ENCODE results near the gene TARP.
"Not testable (repeated sequence)": the region's sequence is repeated elsewhere in the genome, so short reads cannot be mapped to it uniquely, and the experiment has no call there.

TARP gene

GRCh38 chr7:38265958-38266357 is 7.5 kb downstream of the TARP start:
- not testable (repeated sequence) for H3K79me2 ChIP-seq (ENCODE audit: control insufficient read depth, insufficient read depth, low read length, poor library complexity); H2AFZ ChIP-seq (ENCODE audit: insufficient read depth, low read length, poor library complexity); H3K27ac ChIP-seq (ENCODE audit: low read depth, low read length); H4K91ac ChIP-seq (ENCODE audit: low read depth, low read length); H3K79me1 ChIP-seq (ENCODE audit: low read length); H3K36me3 ChIP-seq (ENCODE audit: control insufficient read depth in 1 of 2, insufficient read depth in 2 of 2, low read length in 2 of 2); H2AK5ac ChIP-seq (ENCODE audit: low read length); H2BK5ac ChIP-seq (ENCODE audit: low read depth, low read length, poor library complexity); H3K9me3 ChIP-seq (ENCODE audit: insufficient read depth, low read depth, low read length); H3K4me3 ChIP-seq (ENCODE audit: low read depth, low read length); H2BK12ac ChIP-seq (ENCODE audit: low read length); DNase-seq; H3K18ac ChIP-seq (ENCODE audit: low read length); H3K23ac ChIP-seq (ENCODE audit: low read length); H4K12ac ChIP-seq (ENCODE audit: low read depth, low read length); H2BK120ac ChIP-seq (ENCODE audit: insufficient read depth, low read length, poor library complexity); H3K4me2 ChIP-seq (ENCODE audit: low read length); H3K14ac ChIP-seq (ENCODE audit: low read length); H3K4me1 ChIP-seq (ENCODE audit: control insufficient read depth in 1 of 2, insufficient read depth in 2 of 2, low read length in 2 of 2); H3K27me3 ChIP-seq (ENCODE audit: insufficient read depth, low read length); H3K9ac ChIP-seq (ENCODE audit: low read length); H4K8ac ChIP-seq (ENCODE audit: low read depth, low read length); H3K4ac ChIP-seq (ENCODE audit: low read depth, low read length)
- 100% methylated on average over 1 of the region's 3 CpGs for WGBS (ENCODE audit: extremely low coverage, insufficient coverage, insufficient read length)

- not testable (repeated sequence) for H3K27ac ChIP-seq (ENCODE audit: low read depth, low read length); H3K4ac ChIP-seq (ENCODE audit: low read depth, low read length); H2AK5ac ChIP-seq (ENCODE audit: low read length)
Measured at GRCh38 chr7:38264602-38265001, 8.8 kb downstream of the TARP start.

GRCh38 chr7:38263274-38263673 is 10.2 kb downstream of the TARP start:
- H3K4ac ChIP-seq (ENCODE audit: low read depth, low read length) = not testable (repeated sequence)

More at GRCh38 chr7:38264602-38265001, 8.8 kb downstream of the TARP start:
- no CpG with 5 or more reads among the region's 1 CpG for WGBS (ENCODE audit: extremely low coverage, insufficient coverage, insufficient read length)
- H3K23ac ChIP-seq (ENCODE audit: low read length); DNase-seq; H2BK5ac ChIP-seq (ENCODE audit: low read depth, low read length, poor library complexity); H3K18ac ChIP-seq (ENCODE audit: low read length); H3K9me3 ChIP-seq (ENCODE audit: insufficient read depth, low read depth, low read length); H3K36me3 ChIP-seq (ENCODE audit: control insufficient read depth in 1 of 2, insufficient read depth in 2 of 2, low read length in 2 of 2); H4K8ac ChIP-seq (ENCODE audit: low read depth, low read length); H2BK120ac ChIP-seq (ENCODE audit: insufficient read depth, low read length, poor library complexity); H3K4me3 ChIP-seq (ENCODE audit: low read depth, low read length); H4K12ac ChIP-seq (ENCODE audit: low read depth, low read length); H3K79me2 ChIP-seq (ENCODE audit: control insufficient read depth, insufficient read depth, low read length, poor library complexity); H2AFZ ChIP-seq (ENCODE audit: insufficient read depth, low read length, poor library complexity); H3K79me1 ChIP-seq (ENCODE audit: low read length); H3K27me3 ChIP-seq (ENCODE audit: insufficient read depth, low read length); H3K4me2 ChIP-seq (ENCODE audit: low read length); H3K14ac ChIP-seq (ENCODE audit: low read length); H3K4me1 ChIP-seq (ENCODE audit: control insufficient read depth in 1 of 2, insufficient read depth in 2 of 2, low read length in 2 of 2); H3K9ac ChIP-seq (ENCODE audit: low read length); H4K91ac ChIP-seq (ENCODE audit: low read depth, low read length); H2BK12ac ChIP-seq (ENCODE audit: low read length): not testable (repeated sequence)

GRCh38 chr7:38262545-38262944 is 10.9 kb downstream of the TARP start:
- H4K12ac ChIP-seq (ENCODE audit: low read depth, low read length) = no peak overlapping the region

More at GRCh38 chr7:38263274-38263673, 10.2 kb downstream of the TARP start:
- not testable (repeated sequence) for H3K79me1 ChIP-seq (ENCODE audit: low read length); H3K23ac ChIP-seq (ENCODE audit: low read length); H3K9me3 ChIP-seq (ENCODE audit: insufficient read depth, low read depth, low read length); H3K4me1 ChIP-seq (ENCODE audit: control insufficient read depth in 1 of 2, insufficient read depth in 2 of 2, low read length in 2 of 2); H2AFZ ChIP-seq (ENCODE audit: insufficient read depth, low read length, poor library complexity); DNase-seq; H3K9ac ChIP-seq (ENCODE audit: low read length); H3K36me3 ChIP-seq (ENCODE audit: control insufficient read depth in 1 of 2, insufficient read depth in 2 of 2, low read length in 2 of 2); H3K4me2 ChIP-seq (ENCODE audit: low read length); H3K27ac ChIP-seq (ENCODE audit: low read depth, low read length); H3K4me3 ChIP-seq (ENCODE audit: low read depth, low read length); H2BK5ac ChIP-seq (ENCODE audit: low read depth, low read length, poor library complexity); H3K27me3 ChIP-seq (ENCODE audit: insufficient read depth, low read length); H3K14ac ChIP-seq (ENCODE audit: low read length); H4K12ac ChIP-seq (ENCODE audit: low read depth, low read length); H4K8ac ChIP-seq (ENCODE audit: low read depth, low read length); H4K91ac ChIP-seq (ENCODE audit: low read depth, low read length); H2AK5ac ChIP-seq (ENCODE audit: low read length); H2BK120ac ChIP-seq (ENCODE audit: insufficient read depth, low read length, poor library complexity); H3K79me2 ChIP-seq (ENCODE audit: control insufficient read depth, insufficient read depth, low read length, poor library complexity); H3K18ac ChIP-seq (ENCODE audit: low read length); H2BK12ac ChIP-seq (ENCODE audit: low read length)
- no CpG with 5 or more reads among the region's 1 CpG for WGBS (ENCODE audit: extremely low coverage, insufficient coverage, insufficient read length)

More at GRCh38 chr7:38262545-38262944, 10.9 kb downstream of the TARP start:
- H3K14ac ChIP-seq (ENCODE audit: low read length) = no peak overlapping the region
- no peaks in the 10 kb centered on the region for H3K27me3 ChIP-seq (ENCODE audit: insufficient read depth, low read length)
- no peak overlapping the region for H3K9ac ChIP-seq (ENCODE audit: low read length)
- no peak overlapping the region for H4K91ac ChIP-seq (ENCODE audit: low read depth, low read length)
- no peak overlapping the region for H2BK120ac ChIP-seq (ENCODE audit: insufficient read depth, low read length, poor library complexity)
- no peak overlapping the region for H3K18ac ChIP-seq (ENCODE audit: low read length)
- DNase-seq = no peak
- no peak overlapping the region for H3K27ac ChIP-seq (ENCODE audit: low read depth, low read length)
- H3K79me2 ChIP-seq (ENCODE audit: control insufficient read depth, insufficient read depth, low read length, poor library complexity) = no peaks in the 10 kb centered on the region
- no peak overlapping the region for H2BK5ac ChIP-seq (ENCODE audit: low read depth, low read length, poor library complexity)
- no peak overlapping the region for H2BK12ac ChIP-seq (ENCODE audit: low read length)
- no peaks in the 10 kb centered on the region for H3K36me3 ChIP-seq (ENCODE audit: control insufficient read depth in 1 of 2, insufficient read depth in 2 of 2, low read length in 2 of 2)
- no peaks in the 10 kb centered on the region for H3K9me3 ChIP-seq (ENCODE audit: insufficient read depth, low read depth, low read length)
- H2AFZ ChIP-seq (ENCODE audit: insufficient read depth, low read length, poor library complexity) = no peak overlapping the region
- H3K79me1 ChIP-seq (ENCODE audit: low read length) = no peaks in the 10 kb centered on the region
- no peak overlapping the region for H3K4ac ChIP-seq (ENCODE audit: low read depth, low read length)
- no peaks in the 10 kb centered on the region for H3K4me1 ChIP-seq (ENCODE audit: control insufficient read depth in 1 of 2, insufficient read depth in 2 of 2, low read length in 2 of 2)
- H3K23ac ChIP-seq (ENCODE audit: low read length) = no peak overlapping the region
- no peak overlapping the region for H2AK5ac ChIP-seq (ENCODE audit: low read length)
- no peak overlapping the region for H3K4me3 ChIP-seq (ENCODE audit: low read depth, low read length)
- H3K4me2 ChIP-seq (ENCODE audit: low read length) = no peak overlapping the region
- WGBS (ENCODE audit: extremely low coverage, insufficient coverage, insufficient read length) = no CpG with 5 or more reads among the region's 5 CpGs
- no peak overlapping the region for H4K8ac ChIP-seq (ENCODE audit: low read depth, low read length)
